Effector memory CD8-positive, alpha-beta T cell (primary cell): Measurements from ENCODE around the gene PTMS.

Experiments used
- ATAC-seq: fragments of 150-1000 bp; cut with Tn5 transposase; replicated peaks from 2 replicates; pipeline ENCODE4 v1.10.0; 2021; ENCODE audit warnings: mild to moderate bottlenecking, moderate library complexity
- DNase-seq, 3 experiments: peaks; one replicate each; pipeline ENCODE4 v3.0.0; 2021
- H3K27ac Mint-ChIP-seq, 2 donors: one replicate each; pipeline ENCODE4 v1.8.0; 2022; ENCODE audit warnings: mild to moderate bottlenecking in 2 of 2, mixed read lengths in 2 of 2, moderate library complexity in 2 of 2
- H3K27me3 Mint-ChIP-seq, 2 donors: one replicate each; pipeline ENCODE4 v1.8.0; 2022; ENCODE audit warnings: mixed read lengths in 2 of 2
- H3K36me3 Mint-ChIP-seq: one replicate; pipeline ENCODE4 v1.8.0; 2022; ENCODE audit warnings: mild to moderate bottlenecking, moderate library complexity, mixed read lengths; ENCODE audit not compliant: insufficient read depth
- H3K4me1 Mint-ChIP-seq, 2 donors: one replicate each; pipeline ENCODE4 v1.8.0; 2022; ENCODE audit warnings: low read depth in 2 of 2, mixed read lengths in 2 of 2
- H3K4me3 Mint-ChIP-seq, 2 donors: one replicate each; pipeline ENCODE4 v1.8.0; 2022; ENCODE audit warnings: mild to moderate bottlenecking in 2 of 2, mixed read lengths in 2 of 2, moderate library complexity in 2 of 2
- H3K9me3 Mint-ChIP-seq, 2 donors: one replicate each; pipeline ENCODE4 v1.8.0; 2022; ENCODE audit warnings: mixed read lengths in 2 of 2

The PTMS gene

DNA sequence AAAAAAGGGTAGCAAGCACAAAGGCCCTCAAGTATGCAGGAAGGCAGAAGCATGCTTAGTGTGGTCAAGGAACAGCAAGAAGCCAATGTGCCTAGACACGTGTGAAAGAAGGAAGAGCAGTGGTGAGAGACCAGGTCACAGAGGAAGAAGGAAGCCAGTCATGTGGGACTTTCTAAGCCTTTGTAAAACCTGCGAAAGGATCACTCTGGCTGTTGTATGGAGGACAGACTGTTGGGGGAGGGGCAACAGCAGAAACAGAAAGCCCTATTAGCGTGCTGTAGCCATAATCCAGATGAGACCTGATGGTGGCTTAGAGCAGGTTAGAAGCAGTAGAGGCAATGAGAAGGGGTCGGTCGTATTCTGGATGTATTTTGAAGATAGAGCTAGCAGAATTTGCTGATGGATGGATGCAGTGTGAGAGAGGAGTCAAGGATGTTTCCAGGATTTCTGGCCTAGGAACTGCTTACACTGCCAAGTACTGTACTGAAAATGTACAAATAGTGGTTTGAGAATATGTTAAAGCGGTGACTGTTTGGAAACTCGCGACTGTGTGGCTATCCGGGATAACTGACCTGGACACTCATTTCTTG, 7.6 kb upstream of the PTMS start:
- Mint-ChIP-seq H3K4me1 (peaks cover 7 to 8% of the 10 kb centered on the region in 2 donors), H3K36me3 (peaks cover 4% of the 10 kb centered on the region), H3K4me3 (no peak overlapping the region), H3K9me3 (no peaks in the 10 kb centered on the region), H3K27ac (no peak overlapping the region), H3K27me3 (no peaks in the 10 kb centered on the region)
- no peak for ATAC-seq
- no peak for DNase-seq

- DNase-seq (no peak), ATAC-seq (no peak)
- H3K4me1 Mint-ChIP-seq: peaks cover 11 to 13% of the 10 kb centered on the region in 2 donors
- H3K9me3 Mint-ChIP-seq: no peaks in the 10 kb centered on the region
- H3K27me3 Mint-ChIP-seq: peaks cover 8 to 10% of the 10 kb centered on the region in 2 donors
- H3K4me3 Mint-ChIP-seq: no peak overlapping the region
- H3K27ac Mint-ChIP-seq: no peak overlapping the region
- H3K36me3 Mint-ChIP-seq: no peaks in the 10 kb centered on the region
Observed at GRCh38 chr12:6759741-6760140, 6.4 kb upstream of the PTMS start.

GRCh38 chr12:6763380-6763779, 2.8 kb upstream of the PTMS start:
- Mint-ChIP-seq H3K27me3 (peaks cover 17 to 33% of the 10 kb centered on the region in 2 donors), H3K27ac (no peak overlapping the region), H3K9me3 (no peaks in the 10 kb centered on the region), H3K4me1 (peaks cover 30 to 31% of the 10 kb centered on the region in 2 donors), H3K4me3 (no peak overlapping the region), H3K36me3 (peaks cover 7% of the 10 kb centered on the region)
- no peak for ATAC-seq
- DNase-seq: no peak

DNA sequence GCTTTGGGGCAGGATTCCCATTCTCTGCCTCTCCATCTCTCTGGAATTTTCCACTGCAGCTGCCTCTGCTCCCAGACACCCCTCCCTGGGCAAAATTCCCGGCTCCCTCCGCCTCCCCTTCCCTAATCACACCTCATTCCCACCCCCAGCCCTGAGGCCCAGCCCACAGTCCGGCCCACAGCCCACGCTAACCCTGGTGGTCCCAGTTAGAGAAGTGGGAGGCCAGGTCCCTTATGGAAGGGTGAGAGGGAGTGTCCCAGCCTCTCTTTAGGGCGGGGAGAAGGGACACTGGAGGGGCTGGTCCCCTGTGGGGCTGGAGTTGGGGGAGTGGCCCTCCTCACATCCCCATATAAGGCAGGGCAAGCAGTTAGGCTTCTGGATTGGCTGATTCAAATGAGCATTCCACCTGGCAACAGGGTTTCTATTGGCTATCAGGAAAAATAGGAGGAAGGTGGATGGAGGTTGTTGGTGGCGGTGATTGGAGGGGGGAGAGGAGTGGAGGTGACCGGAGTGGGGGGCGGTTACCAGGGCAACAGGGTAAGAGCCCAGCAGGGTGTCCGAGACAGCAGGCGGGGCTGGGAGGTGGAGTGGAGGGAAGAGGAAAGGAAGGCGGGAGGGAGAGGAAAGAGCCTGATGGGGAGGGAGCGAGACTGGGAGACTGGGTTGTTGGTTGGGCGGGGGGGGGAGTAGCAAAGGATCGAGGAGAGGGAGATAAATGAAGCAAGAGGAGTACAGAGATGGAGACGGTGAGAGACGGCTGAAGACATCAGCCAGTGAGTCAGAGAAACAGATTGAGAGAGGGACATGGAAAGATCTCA, 1.9 kb upstream of the PTMS start:
- DNase-seq (peak; percentile 48 to 57 (median 49)), ATAC-seq (peak; percentile 80)
- Mint-ChIP-seq H3K27ac (peak overlapping the region; percentile 34 to 80), H3K36me3 (peaks cover 7% of the 10 kb centered on the region), H3K27me3 (peaks cover 17 to 37% of the 10 kb centered on the region in 2 donors), H3K4me3 (peak overlapping the region; percentile 66 to 75), H3K9me3 (no peaks in the 10 kb centered on the region), H3K4me1 (peaks cover 32 to 34% of the 10 kb centered on the region in 2 donors)

- peaks cover 17 to 37% of the 10 kb centered on the region in 2 donors for H3K27me3 Mint-ChIP-seq
- peaks cover 34 to 36% of the 10 kb centered on the region in 2 donors for H3K4me1 Mint-ChIP-seq
- H3K9me3 Mint-ChIP-seq: no peaks in the 10 kb centered on the region
- no peak for ATAC-seq
- no peak for DNase-seq
- peak overlapping the region in 1 of 2 donors; percentile 46 for H3K27ac Mint-ChIP-seq
- peaks cover 11% of the 10 kb centered on the region for H3K36me3 Mint-ChIP-seq
- H3K4me3 Mint-ChIP-seq: peak overlapping the region; percentile 44 to 75
Observed at GRCh38 chr12:6765048-6765633, 1.0 kb upstream of the PTMS start.

DNA sequence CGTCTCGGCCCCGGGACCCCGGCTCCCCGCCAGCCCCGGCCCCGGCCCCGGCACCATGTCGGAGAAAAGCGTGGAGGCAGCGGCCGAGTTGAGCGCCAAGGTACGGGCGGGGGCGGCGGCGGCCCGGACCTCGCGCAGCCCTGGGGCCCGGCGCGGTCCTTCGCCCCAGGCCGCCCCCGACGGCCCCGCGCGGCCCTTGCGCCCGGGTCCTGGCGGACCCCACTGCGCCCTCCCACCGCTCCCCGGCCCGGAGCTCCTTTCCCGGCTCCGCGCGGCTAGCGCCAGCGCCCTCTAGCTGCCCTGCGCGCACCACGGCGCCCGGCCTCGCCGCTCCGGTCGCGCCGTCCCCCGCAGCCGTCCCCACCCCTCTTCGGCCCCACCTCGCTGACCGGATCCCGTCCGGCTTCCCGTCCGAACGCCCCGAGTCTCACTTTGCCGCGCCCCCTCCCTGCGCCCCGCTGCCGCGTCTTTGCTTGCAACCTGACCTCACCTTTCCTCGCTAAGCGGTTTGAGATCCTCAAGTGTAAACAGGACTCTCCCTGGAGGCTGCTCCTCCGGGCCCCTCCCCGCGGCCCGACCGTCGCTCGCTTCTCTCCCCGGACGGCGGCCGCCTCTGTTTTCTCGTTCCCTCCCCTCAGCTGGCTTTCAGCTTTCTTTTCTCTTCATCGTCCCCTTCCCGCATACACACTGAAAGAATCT, 637 bp downstream of the PTMS start:
- ATAC-seq (peak; percentile 69), DNase-seq (peak; percentile 34 to 44 (median 37))
- H3K27ac Mint-ChIP-seq: peak overlapping the region; percentile 50 to 74
- no peaks in the 10 kb centered on the region for H3K9me3 Mint-ChIP-seq
- peak overlapping the region; percentile 88 to 91 for H3K4me3 Mint-ChIP-seq
- peaks cover 40 to 42% of the 10 kb centered on the region in 2 donors for H3K4me1 Mint-ChIP-seq
- H3K36me3 Mint-ChIP-seq: peaks cover 14% of the 10 kb centered on the region
- peaks cover 17 to 37% of the 10 kb centered on the region in 2 donors for H3K27me3 Mint-ChIP-seq

DNA sequence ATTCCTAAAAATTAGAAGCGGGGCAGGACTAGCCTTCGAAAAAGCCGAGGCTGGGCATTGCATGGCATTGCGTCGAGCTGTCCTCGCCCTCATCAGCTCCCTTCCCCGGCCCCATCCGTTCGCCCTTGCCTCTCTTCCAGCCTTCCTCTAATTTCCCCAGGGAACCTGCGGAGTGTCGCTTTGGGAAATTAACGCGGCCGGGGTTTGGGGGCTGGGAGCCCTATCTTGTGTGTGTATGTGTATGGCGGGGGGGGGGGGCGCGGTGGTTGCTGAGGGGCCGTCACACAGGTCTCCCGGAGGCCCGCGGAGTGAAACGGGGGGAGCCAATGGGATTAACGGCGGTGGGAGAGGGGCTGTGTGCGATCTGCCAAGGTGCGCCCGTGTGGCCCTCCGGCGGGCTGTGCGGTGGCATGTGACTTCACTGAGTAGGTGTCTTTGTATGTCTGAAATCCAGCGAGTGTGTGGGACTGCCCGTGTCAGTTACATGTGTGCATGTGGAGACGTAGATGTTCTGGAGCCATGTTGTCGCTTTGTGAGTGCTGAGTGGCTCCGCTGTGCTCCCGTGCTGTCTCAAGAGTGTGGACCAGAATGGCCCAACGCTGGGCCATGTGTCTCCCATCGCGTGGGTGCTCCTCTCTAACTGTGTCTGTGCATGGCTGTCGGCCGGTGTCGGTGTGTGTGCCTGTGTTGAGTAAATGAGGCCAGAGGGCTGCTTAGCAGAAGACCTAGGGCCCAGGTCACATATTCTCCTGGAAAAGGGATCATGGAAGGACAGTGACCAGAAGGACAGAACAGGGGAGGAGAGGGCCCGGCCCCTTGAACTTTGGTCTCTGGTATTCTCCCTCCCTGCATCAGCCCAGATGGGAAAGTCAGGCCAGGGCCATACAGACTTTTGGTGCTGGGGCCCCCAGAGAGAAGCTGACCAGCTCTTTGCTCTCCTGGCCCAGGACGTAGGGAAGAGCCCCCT, 1.5 kb downstream of the PTMS start:
- peaks cover 17% of the 10 kb centered on the region for H3K36me3 Mint-ChIP-seq

DNA sequence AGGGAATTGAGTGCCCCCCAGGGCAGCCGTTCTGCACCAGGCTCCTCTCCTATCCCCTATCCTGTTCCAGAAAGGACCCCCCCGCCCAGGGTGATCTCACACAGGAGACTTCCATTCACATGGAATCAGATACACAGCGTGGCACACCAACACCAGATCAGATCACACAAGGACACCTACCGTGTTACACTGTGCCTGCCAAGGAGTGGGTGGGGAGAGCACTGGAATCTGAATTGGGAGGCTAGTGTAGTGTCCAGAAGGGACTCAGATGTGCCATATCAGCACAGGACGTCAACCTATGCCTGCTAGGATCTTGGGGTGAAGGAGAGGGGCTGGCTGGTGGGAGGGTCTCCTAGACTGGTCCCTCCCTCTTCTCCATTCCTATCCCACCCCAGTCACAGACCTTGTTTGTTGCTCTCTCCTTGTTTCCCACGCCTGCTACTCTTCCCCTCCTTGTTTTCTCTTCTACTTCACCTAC, 2.3 kb downstream of the PTMS start:
- no peaks in the 10 kb centered on the region for H3K9me3 Mint-ChIP-seq
- peaks cover 17% of the 10 kb centered on the region for H3K36me3 Mint-ChIP-seq
- H3K4me1 Mint-ChIP-seq: peaks cover 55 to 57% of the 10 kb centered on the region in 2 donors
- ATAC-seq (no peak), DNase-seq (no peak)
- H3K27me3 Mint-ChIP-seq: peaks cover 17 to 37% of the 10 kb centered on the region in 2 donors
- H3K4me3 Mint-ChIP-seq: peak overlapping the region in 1 of 2 donors; percentile 91
- H3K27ac Mint-ChIP-seq: peak overlapping the region; percentile 19 to 74

More for the DNA sequence above, 1.5 kb downstream of the PTMS start:
- peak overlapping the region; percentile 88 to 91 for H3K4me3 Mint-ChIP-seq
- H3K27me3 Mint-ChIP-seq: peaks cover 17 to 37% of the 10 kb centered on the region in 2 donors
- ATAC-seq: no peak
- H3K27ac Mint-ChIP-seq: peak overlapping the region; percentile 50 to 74
- H3K9me3 Mint-ChIP-seq: no peaks in the 10 kb centered on the region
- H3K4me1 Mint-ChIP-seq: peaks cover 47 to 49% of the 10 kb centered on the region in 2 donors
- DNase-seq: no peak

DNA sequence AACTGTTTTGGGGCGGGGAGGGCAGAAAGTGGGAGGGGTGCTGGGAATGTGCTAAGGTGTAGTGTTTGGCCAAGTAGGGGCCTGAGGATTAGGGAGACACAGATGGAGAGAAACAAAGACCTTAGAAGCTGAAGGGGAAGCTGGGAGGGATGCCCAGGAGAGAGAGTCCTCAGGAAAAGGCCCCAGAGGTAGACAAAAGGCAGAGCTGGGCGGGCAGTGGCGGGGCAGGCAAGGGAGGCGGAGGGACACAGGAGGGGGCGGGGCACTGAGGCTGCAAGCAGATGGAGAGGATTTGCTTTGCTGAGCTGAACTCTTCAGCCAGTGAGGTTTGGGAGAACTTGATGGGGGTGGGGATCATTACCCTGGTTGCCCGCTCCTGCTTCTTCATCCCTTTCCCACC, 2.8 kb downstream of the PTMS start:
- no peak overlapping the region for H3K4me3 Mint-ChIP-seq
- no peak for ATAC-seq
- H3K27ac Mint-ChIP-seq: peak overlapping the region; percentile 19 to 74
- peaks cover 16 to 34% of the 10 kb centered on the region in 2 donors for H3K27me3 Mint-ChIP-seq
- peaks cover 55 to 56% of the 10 kb centered on the region in 2 donors for H3K4me1 Mint-ChIP-seq
- no peaks in the 10 kb centered on the region for H3K9me3 Mint-ChIP-seq
- no peak for DNase-seq
- H3K36me3 Mint-ChIP-seq: peaks cover 17% of the 10 kb centered on the region

- ATAC-seq (no peak), DNase-seq (no peak)
- Mint-ChIP-seq H3K27me3 (peaks cover 9 to 28% of the 10 kb centered on the region in 2 donors), H3K9me3 (no peaks in the 10 kb centered on the region), H3K27ac (peak overlapping the region; percentile 38 to 74), H3K4me1 (peaks cover 54 to 56% of the 10 kb centered on the region in 2 donors), H3K36me3 (peaks cover 19% of the 10 kb centered on the region), H3K4me3 (no peak overlapping the region)
Observed at GRCh38 chr12:6769666-6770065, 3.5 kb downstream of the PTMS start.

DNA sequence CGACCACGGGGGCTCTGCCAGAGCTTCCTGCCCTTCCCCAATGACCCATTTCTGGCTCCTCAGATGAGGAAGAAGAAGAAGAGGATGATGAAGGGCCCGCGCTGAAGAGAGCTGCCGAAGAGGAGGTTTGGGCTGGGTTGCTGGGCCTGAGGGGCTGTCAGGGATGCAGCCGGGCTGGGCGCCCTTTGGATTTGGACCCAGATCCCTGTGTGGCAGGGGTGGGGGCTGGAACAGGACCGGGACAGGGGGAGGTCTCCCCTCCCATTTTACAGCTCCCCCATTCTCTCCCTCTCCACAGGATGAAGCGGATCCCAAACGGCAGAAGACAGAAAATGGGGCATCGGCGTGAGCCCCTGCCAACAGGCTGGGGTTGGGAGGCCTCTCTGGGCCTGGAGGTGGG, 3.9 kb downstream of the PTMS start:
- peaks cover 6 to 23% of the 10 kb centered on the region in 2 donors for H3K27me3 Mint-ChIP-seq
- DNase-seq: no peak
- H3K9me3 Mint-ChIP-seq: no peaks in the 10 kb centered on the region
- ATAC-seq: no peak
- H3K27ac Mint-ChIP-seq: peak overlapping the region in 1 of 2 donors; percentile 38
- H3K4me3 Mint-ChIP-seq: no peak overlapping the region
- H3K4me1 Mint-ChIP-seq: peaks cover 57% of the 10 kb centered on the region in 2 donors
- peaks cover 22% of the 10 kb centered on the region for H3K36me3 Mint-ChIP-seq

- peaks cover 1 to 19% of the 10 kb centered on the region in 2 donors for H3K27me3 Mint-ChIP-seq
- no peaks in the 10 kb centered on the region for H3K9me3 Mint-ChIP-seq
- peak overlapping the region; percentile 38 to 91 for H3K27ac Mint-ChIP-seq
- H3K4me1 Mint-ChIP-seq: peaks cover 57 to 58% of the 10 kb centered on the region in 2 donors
- DNase-seq (no peak), ATAC-seq (no peak)
- no peak overlapping the region for H3K4me3 Mint-ChIP-seq
- peaks cover 27% of the 10 kb centered on the region for H3K36me3 Mint-ChIP-seq
Observed at GRCh38 chr12:6770600-6770999, 4.4 kb downstream of the PTMS start.
